Left lung (tissue), 10 donors: Measurements from ENCODE around the gene ATP8A2. TPM values are rescaled to one million over a fixed set of nuclear protein-coding genes. Genes with fewer than 3 reads are reported as not detected.
"Not testable (repeated sequence)": the region's sequence is repeated elsewhere in the genome, so short reads cannot be mapped to it uniquely, and the experiment has no call there.

Source experiments
- ATAC-seq: fragments of 200-7000 bp; cut with Tn5 transposase; one replicate; pipeline ENCODE4 v1.9.1; 2020; ENCODE audit warnings: moderate library complexity
- DNase-seq, 4 donors: peaks; one replicate each; pipeline ENCODE4 v3.0.0-alpha.2; 2013 to 2020
- H3K27ac ChIP-seq, 2 donors: fragments of 200-600 bp; sonication (generic) in 1 of 2; one replicate each; pipeline versions ENCODE4 v1.5.0 to v1.8.0; 2020 to 2021
- H3K27me3 ChIP-seq, 2 donors: fragments of 200-600 bp; sonication (generic) in 1 of 2; one replicate each; pipeline versions ENCODE4 v1.5.0 to v1.8.0; 2020 to 2021
- H3K36me3 ChIP-seq, 2 donors: fragments of 200-600 bp; sonication (generic) in 1 of 2; one replicate each; pipeline versions ENCODE4 v1.5.0 to v1.8.0; 2020 to 2021
- H3K4me1 ChIP-seq, 2 donors: fragments of 200-600 bp; one replicate each; pipeline ENCODE4 v1.8.0; 2021
- H3K4me3 ChIP-seq, 2 donors: fragments of 200-600 bp; sonication (generic) in 1 of 2; one replicate each; pipeline versions ENCODE4 v1.5.0 to v1.8.0; 2020 to 2021; ENCODE audit warnings: mild to moderate bottlenecking in 1 of 2
- H3K9me3 ChIP-seq, 2 donors: fragments of 200-600 bp; sonication (generic) in 1 of 2; one replicate each; pipeline versions ENCODE4 v1.5.0 to v1.8.0; 2020 to 2021
- CTCF ChIP-seq, 2 donors: fragments of 200-600 bp; sonication (generic) in 1 of 2; IDR thresholded peaks; one replicate each; pipeline versions ENCODE4 v1.5.0 to v1.8.0; 2021; ENCODE audit warnings: antibody characterized with exemption in 2 of 2
- intact Hi-C, 2 donors: fragments of 100-400 bp; cut with DNase I; formaldehyde crosslinking; loops; one replicate each; pipeline versions ENCODE4 v1.11.2 to v1.14.2; 2022
- polyA plus RNA-seq, 6 donors: library from polyadenylated mRNA; unstranded; fragments of 120-200 nt; gene quantifications; one replicate each; pipeline ENCODE4 v1.2.1, GENCODE V29; 2013; ENCODE audit not compliant: insufficient read length in 6 of 6
- total RNA-seq, 2 donors: library from RNA; stranded (reverse); fragmentation: NEBNext Ultra II Directional; extraction: Animal tissue kit (Norgen Biotek cat#: 25700); gene quantifications; one replicate each; pipeline ENCODE4 v1.2.1, GENCODE V29; 2021
- donor health status: DM: no; HTN: yes; CAD: no.
- donor health status: DM: no; HTN: no; CAD: no.

The ATP8A2 gene
- total and polyA plus RNA-seq, 8 donors: 1.1 to 13.4 (median 9.6) TPM

- intact Hi-C loops: no loop called here
- no peaks in the 10 kb centered on the region for H3K4me1 ChIP-seq
- no peak overlapping the region for H3K27ac ChIP-seq
- ATAC-seq (no peak), DNase-seq (peak in 2 of 4 donors; percentile 63 to 78)
- TF ChIP-seq CTCF (IDR thresholded peaks at IDR 0.05): no peak
- H3K36me3 ChIP-seq: no peaks in the 10 kb centered on the region
- H3K27me3 ChIP-seq: no peaks in the 10 kb centered on the region
- no peak overlapping the region for H3K4me3 ChIP-seq
- peaks cover 0 to 3% of the 10 kb centered on the region in 2 donors for H3K9me3 ChIP-seq
These were observed 573.8 kb downstream of the ATP8A2 start for GRCh38 chr13:25945596-25945995.

- H3K4me3 ChIP-seq: no peak overlapping the region
- H3K9me3 ChIP-seq: peaks cover 0 to 8% of the 10 kb centered on the region in 2 donors
- DNase-seq (no peak), ATAC-seq (no peak)
- no peaks in the 10 kb centered on the region for H3K4me1 ChIP-seq
- no peak for TF ChIP-seq CTCF (IDR thresholded peaks at IDR 0.05)
- intact Hi-C loops: no loop called here
- H3K36me3 ChIP-seq: no peaks in the 10 kb centered on the region
- H3K27me3 ChIP-seq: no peaks in the 10 kb centered on the region
- H3K27ac ChIP-seq: no peak overlapping the region
These were observed 574.5 kb downstream of the ATP8A2 start for GRCh38 chr13:25946321-25946720.

GRCh38 chr13:25948910-25949309 is 577.1 kb downstream of the ATP8A2 start:
- Histone ChIP-seq H3K36me3 (no peaks in the 10 kb centered on the region), H3K27me3 (no peaks in the 10 kb centered on the region), H3K9me3 (peaks cover 0 to 8% of the 10 kb centered on the region in 2 donors), H3K4me3 (no peak overlapping the region), H3K4me1 (no peaks in the 10 kb centered on the region), H3K27ac (no peak overlapping the region)
- no peak for TF ChIP-seq CTCF (IDR thresholded peaks at IDR 0.05)
- no peak for DNase-seq
- intact Hi-C loops: no loop called here
- ATAC-seq: no peak

GRCh38 chr13:25951831-25952230 is 580.1 kb downstream of the ATP8A2 start:
- intact Hi-C loops: no loop called here
- H3K36me3 ChIP-seq: no peaks in the 10 kb centered on the region
- no peak for TF ChIP-seq CTCF (IDR thresholded peaks at IDR 0.05)
- H3K4me3 ChIP-seq: no peak overlapping the region
- ATAC-seq (no peak), DNase-seq (no peak)
- H3K27me3 ChIP-seq: no peaks in the 10 kb centered on the region
- no peak overlapping the region for H3K27ac ChIP-seq
- no peaks in the 10 kb centered on the region for H3K4me1 ChIP-seq
- peaks cover 0 to 12% of the 10 kb centered on the region in 2 donors for H3K9me3 ChIP-seq

DNA sequence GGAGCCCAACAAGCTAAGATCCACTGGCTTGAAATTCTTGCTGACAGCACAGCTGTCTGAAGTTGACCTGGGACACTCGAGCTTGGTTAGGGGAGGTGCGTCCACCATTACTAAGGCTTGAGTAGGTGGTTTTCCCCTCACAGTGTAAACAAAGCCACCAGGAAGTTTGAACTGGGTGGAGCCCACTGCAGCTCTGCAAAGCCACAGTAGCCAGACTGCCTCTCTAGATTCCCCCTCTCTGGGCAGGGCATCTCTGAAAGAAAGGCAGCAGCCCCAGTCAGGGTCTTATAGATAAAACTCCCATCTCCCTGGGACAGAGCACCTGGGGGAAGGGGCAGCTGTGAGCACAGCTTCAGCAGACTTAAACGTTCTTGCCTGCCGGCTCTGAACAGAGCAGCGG is 582.3 kb downstream of the ATP8A2 start:
- H3K4me3 ChIP-seq, intact Hi-C loops, H3K27ac ChIP-seq, DNase-seq, ATAC-seq, H3K27me3 ChIP-seq, H3K36me3 ChIP-seq, H3K4me1 ChIP-seq: not testable (repeated sequence)
- H3K9me3 ChIP-seq: peaks cover 0 to 13% of the 10 kb centered on the region in 2 donors

GRCh38 chr13:25954943-25955342 is 583.2 kb downstream of the ATP8A2 start:
- intact Hi-C loops, H3K4me3 ChIP-seq, H3K36me3 ChIP-seq: not testable (repeated sequence)

More at GRCh38 chr13:25954943-25955342, 583.2 kb downstream of the ATP8A2 start:
- H3K27me3 ChIP-seq, H3K4me1 ChIP-seq, DNase-seq, ATAC-seq, H3K27ac ChIP-seq: not testable (repeated sequence)
- peaks cover 0 to 13% of the 10 kb centered on the region in 2 donors for H3K9me3 ChIP-seq
